PFSK-1 (cell line): ENCODE results near the gene LTBP2.

Experiments
- FOXP2 ChIP-seq: optimal IDR thresholded peaks from 2 replicates; pipeline ENCODE3; 2011; ENCODE audit warnings: borderline replicate concordance, control low read depth, inconsistent platforms; ENCODE audit not compliant: insufficient read depth; ENCODE audit errors: extremely low read length, extremely low read depth
- POLR2AphosphoS5 ChIP-seq: IDR thresholded peaks from 2 replicates; pipeline ENCODE4 v1.6.1; 2012; ENCODE audit warnings: low read depth, mild to moderate bottlenecking, control low read depth, low read length, moderate library complexity
- REST ChIP-seq, 2 experiments: IDR thresholded peaks; 2 replicates each; pipeline versions ENCODE4 v1.6.1 to v1.8.0; 2011 to 2012; ENCODE audit warnings: low read depth in 2 of 2, low read length in 2 of 2, control low read depth in 1 of 2, inconsistent platforms in 1 of 2, mild to moderate bottlenecking in 1 of 2, moderate library complexity in 1 of 2; ENCODE audit not compliant: insufficient read depth in 1 of 2
- SIN3A ChIP-seq: IDR thresholded peaks from 2 replicates; pipeline ENCODE4 v1.6.1; 2012; ENCODE audit warnings: mild to moderate bottlenecking, low read length, moderate library complexity, borderline replicate concordance; ENCODE audit not compliant: insufficient read depth
- TAF1 ChIP-seq: IDR thresholded peaks from 2 replicates; pipeline ENCODE4 v1.6.1; 2012; ENCODE audit warnings: low read length, control low read depth, borderline replicate concordance; ENCODE audit not compliant: insufficient read depth

Gene LTBP2

DNA sequence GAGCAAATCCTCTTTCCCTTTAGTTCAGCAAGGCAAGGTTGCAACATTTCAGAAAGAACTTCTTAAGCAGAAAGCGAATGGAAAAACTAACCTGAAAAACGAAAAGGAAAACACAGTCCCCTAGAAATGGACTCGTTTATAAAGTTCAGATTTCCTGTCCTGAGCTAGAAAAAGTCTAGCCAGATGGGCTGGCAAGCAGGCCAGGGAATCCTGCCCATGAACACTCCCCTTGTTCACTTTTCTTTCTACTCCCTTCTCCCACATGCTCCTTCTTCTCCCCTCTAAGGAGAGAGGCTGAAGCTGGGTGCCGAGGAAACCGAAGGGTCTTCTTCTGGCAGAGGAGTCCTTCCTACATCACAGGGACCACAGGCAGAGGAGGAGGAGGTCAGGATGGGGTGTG lies 27.1 kb downstream of the LTBP2 start:
- TF ChIP-seq POLR2AphosphoS5, result no peak

DNA sequence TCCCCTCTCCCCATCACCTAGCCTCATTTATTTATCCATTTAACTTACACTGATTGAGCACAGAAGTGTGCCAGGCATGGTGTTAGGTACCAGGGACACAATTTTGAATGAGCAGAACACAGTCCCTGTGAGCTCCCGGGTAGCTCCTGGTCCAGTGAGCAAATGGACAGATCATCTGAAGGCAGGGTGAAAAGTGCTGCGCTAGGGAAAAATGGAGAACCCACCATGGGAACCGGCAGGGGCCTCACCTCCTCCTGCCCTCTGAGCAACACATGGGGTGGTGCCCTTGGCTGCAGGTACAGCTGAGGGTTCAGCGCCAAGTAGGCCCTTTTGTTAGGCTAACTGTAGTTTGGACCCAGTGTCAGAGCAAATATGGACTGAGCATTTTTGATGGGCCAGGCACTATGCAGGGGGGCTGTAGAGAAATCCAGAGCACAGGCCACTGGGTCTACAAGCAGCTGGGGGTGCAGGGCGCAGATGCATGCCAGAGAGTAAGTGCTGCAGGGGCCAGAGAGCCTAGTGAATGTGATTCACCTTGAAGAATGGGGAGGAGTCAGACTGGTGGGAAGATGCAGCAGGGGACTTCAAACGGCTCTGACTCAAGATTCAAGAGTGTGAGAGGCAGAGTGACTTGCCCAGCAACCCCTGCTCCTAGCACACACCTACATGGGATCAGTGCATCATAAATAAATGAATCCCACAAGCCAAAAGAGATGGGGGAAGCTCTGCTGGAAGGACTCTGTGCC lies 28.2 kb downstream of the LTBP2 start:
- TF ChIP-seq POLR2AphosphoS5 (no peak), FOXP2 (no peak), TAF1 (no peak), REST (IDR thresholded peaks at IDR 0.05; ENCODE audit: insufficient read depth in 1 of 2, low read depth in 2 of 2, low read length in 2 of 2) (no peak), SIN3A (no peak)

DNA sequence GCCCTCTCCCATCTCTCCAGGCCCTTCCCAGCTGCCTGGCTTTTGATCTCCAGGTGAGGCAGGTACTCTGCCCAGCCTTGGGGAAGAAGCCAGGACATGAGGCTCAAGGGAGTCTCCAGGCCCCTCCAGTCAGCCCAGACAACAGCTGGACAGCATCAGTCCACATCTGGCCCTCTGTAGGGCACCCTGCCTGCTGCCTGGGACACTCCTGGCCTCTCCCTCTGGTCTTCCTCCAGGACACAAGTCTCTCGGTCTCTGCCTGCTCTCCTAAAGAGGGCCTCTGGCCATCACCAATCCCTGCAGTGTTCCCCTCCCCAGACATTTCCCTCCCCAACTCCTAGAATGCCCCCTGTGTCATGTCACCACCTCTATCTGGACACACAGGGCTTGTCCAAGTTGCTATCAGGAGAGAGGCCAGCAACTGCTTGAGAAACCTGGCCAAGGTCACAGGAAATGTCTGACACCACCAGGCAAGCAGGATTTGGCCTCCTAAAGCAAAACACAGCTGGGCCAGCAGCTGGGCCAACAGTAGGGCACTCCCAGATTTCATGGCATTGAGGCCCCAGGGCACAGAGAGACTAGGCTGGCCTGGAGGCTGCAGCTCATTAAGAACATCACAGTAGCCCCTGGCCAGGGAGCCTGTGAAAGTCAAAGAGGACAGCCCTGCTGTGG lies 29.0 kb downstream of the LTBP2 start:
- TF ChIP-seq TAF1 (no peak), POLR2AphosphoS5 (no peak)

- TF ChIP-seq FOXP2 (no peak), POLR2AphosphoS5 (no peak), SIN3A (no peak), REST (IDR thresholded peaks at IDR 0.05; ENCODE audit: insufficient read depth in 1 of 2, low read depth in 2 of 2, low read length in 2 of 2) (no peak), TAF1 (no peak)
Observed at GRCh38 chr14:74580275-74580672, 31.8 kb downstream of the LTBP2 start.

DNA sequence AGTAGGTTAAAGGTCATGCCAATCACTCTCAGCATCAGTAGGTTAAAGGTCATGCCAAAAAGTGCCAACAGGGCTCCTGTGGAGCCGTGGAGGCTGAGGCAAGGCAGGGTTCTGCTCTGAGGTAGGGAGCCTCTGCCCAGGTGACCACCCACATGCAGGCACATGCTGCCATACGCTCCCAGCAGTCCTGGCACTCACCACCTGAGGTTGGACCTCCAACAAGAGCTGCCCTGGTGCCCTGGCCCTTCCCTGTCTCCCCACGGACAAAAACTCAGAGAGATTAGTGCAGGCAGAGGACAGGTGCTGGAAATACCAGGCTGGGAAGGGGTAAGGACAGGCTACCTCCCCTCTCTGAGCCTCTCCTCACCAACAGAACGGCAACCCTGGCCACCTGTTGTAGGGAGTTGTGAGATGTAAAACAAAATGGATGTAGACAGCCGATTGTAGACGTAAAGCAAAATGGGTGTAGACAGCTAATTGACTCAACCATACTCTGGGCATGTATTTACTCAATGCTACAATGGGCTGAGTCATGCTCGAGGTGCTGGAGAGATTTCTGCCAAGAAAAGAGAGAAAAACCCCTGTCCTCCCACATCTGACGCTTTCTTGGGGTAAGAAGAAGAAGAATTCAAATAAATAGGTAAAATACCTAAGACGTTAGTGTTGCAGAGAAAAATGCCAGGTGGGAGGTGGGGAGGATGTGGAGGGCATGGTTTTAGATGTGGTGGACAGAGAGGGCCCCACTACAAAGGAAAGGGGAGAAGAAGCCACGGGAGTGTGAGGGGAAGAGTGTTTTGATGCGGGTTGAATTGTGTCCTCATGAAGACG lies 32.4 kb downstream of the LTBP2 start:
- TF ChIP-seq SIN3A (no peak), REST (IDR thresholded peaks at IDR 0.05; ENCODE audit: insufficient read depth in 1 of 2, low read depth in 2 of 2, low read length in 2 of 2) (no peak), TAF1 (no peak), FOXP2 (no peak), POLR2AphosphoS5 (no peak)

DNA sequence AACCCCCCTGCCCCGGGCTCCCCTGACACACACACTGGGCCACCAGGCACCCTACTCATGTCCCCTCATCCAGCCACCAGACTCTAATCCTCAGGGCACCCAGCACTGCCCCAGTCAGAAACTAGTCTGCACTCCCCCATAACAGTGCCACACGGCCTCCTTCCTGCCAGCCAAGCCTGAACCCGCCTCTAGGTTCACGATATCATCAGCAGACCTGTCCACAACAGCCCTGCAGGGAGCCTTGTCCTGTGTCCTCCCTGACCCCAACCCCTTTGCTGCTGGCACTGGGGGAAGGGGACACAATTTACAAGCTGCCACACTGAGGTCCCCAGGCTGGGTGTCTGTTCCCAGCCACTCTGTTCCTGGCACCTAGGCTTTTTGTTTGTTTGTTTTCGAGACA lies 33.6 kb downstream of the LTBP2 start:
- TF ChIP-seq FOXP2 (no peak), TAF1 (no peak), REST (IDR thresholded peaks at IDR 0.05; ENCODE audit: insufficient read depth in 1 of 2, low read depth in 2 of 2, low read length in 2 of 2) (no peak), POLR2AphosphoS5 (no peak), SIN3A (no peak)
